ENCODE data around the gene LCMT1. TPM values are rescaled to one million over a fixed set of nuclear protein-coding genes. Genes with fewer than 3 reads are reported as not detected.
A peak's percentile ranks its signal among the peaks of the same experiment; 100 is the strongest.

Gene LCMT1
- total RNA-seq, 2 donors from 2014 or later: 66.9 to 68.6 TPM

DNA sequence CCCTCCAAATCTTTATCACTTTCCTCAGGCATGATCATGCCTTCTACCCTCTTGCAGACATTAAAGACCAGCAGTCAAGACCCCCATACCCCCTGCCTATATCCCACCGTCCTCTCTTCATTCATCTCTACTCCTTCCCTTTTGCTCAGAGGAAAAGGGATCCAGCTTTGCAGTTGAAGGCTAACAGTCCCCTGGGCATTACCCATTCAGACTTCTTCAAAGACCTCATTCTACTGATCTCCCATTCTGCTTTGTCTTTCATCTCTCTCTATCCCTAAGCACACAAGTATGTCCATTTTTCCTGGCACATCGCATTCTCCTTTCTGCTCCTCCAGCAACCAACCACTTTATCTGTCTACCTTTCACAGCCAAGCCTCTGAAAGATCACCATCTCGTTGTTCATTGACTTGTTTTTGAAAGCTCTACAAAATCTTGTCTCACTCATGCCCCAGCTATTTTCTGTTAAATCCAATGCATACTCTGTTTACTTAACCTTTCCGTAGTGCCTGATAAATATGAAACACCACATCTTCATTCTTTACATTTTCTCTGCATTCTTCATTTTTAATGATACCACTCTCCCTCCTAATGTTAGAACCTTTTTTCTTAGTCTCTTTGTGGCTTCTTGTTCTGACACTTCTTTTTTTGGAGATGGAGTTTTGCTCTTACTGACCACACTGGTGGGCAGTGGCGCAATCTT lies 14.1 kb upstream of the LCMT1 start:
- 59 to 64% methylated on average over 4 to 5 of the region's 5 CpGs for WGBS, 2 experiments (ENCODE audit: insufficient coverage in 1 of 2, insufficient read length in 1 of 2)
- TF ChIP-seq, protein P1, sequence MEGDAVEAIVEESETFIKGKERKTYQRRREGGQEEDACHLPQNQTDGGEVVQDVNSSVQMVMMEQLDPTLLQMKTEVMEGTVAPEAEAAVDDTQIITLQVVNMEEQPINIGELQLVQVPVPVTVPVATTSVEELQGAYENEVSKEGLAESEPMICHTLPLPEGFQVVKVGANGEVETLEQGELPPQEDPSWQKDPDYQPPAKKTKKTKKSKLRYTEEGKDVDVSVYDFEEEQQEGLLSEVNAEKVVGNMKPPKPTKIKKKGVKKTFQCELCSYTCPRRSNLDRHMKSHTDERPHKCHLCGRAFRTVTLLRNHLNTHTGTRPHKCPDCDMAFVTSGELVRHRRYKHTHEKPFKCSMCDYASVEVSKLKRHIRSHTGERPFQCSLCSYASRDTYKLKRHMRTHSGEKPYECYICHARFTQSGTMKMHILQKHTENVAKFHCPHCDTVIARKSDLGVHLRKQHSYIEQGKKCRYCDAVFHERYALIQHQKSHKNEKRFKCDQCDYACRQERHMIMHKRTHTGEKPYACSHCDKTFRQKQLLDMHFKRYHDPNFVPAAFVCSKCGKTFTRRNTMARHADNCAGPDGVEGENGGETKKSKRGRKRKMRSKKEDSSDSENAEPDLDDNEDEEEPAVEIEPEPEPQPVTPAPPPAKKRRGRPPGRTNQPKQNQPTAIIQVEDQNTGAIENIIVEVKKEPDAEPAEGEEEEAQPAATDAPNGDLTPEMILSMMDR (conservative IDR thresholded peaks at IDR 0.05): no peak
- peaks cover 23% of the 10 kb centered on the region for H3K27me3 Mint-ChIP-seq (ENCODE audit: insufficient read depth)
- DNase-seq: no peak
- Histone ChIP-seq H3K4me1 (ENCODE audit: control insufficient read depth, insufficient read depth, low read length) (no peaks in the 10 kb centered on the region), H3K27ac (ENCODE audit: low read depth, low read length) (no peak overlapping the region), H3K9ac (ENCODE audit: extremely low read depth, low read length, poor library complexity, severe bottlenecking) (no peak overlapping the region), H3K4me3 (ENCODE audit: low read length) (no peak overlapping the region), H3K9me3 (ENCODE audit: control insufficient read depth, low read length) (no peaks in the 10 kb centered on the region), H3K27me3 (ENCODE audit: control insufficient read depth, insufficient read depth, low read length, poor library complexity, severe bottlenecking) (peaks cover 54% of the 10 kb centered on the region), H3K36me3 (ENCODE audit: control insufficient read depth, insufficient read depth, low read length) (no peaks in the 10 kb centered on the region)
- no peaks in the 10 kb centered on the region for H3K4me1 Mint-ChIP-seq
- no peaks in the 10 kb centered on the region for H3K9me3 Mint-ChIP-seq
- H3K36me3 Mint-ChIP-seq (ENCODE audit: low read depth): no peaks in the 10 kb centered on the region
- no peak overlapping the region for H3K4me3 Mint-ChIP-seq
- no peak overlapping the region for H3K27ac Mint-ChIP-seq

DNA sequence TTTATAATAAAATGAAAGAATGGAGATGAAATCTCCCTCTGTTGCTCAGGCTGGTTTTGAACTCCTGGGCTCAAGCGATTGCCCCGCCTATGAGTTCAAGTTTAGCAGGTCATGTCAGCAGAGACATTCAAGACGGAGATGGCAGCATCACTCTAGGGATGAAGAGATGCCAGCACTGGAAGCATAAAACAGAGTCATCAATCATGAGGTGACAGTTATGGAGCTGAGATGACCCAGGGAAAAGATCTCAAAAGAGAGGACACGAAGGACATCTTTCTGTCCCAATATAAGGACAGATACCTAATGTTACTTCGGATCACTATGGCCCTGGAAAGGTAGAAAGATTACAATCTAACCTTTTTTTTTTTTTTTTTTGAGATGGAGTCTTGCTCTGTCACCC lies 11.0 kb upstream of the LCMT1 start:
- Histone ChIP-seq H3K4me3 (ENCODE audit: low read length) (no peak overlapping the region), H3K36me3 (ENCODE audit: control insufficient read depth, insufficient read depth, low read length) (no peaks in the 10 kb centered on the region), H3K27me3 (ENCODE audit: control insufficient read depth, insufficient read depth, low read length, poor library complexity, severe bottlenecking) (peaks cover 34% of the 10 kb centered on the region), H3K9me3 (ENCODE audit: control insufficient read depth, low read length) (no peaks in the 10 kb centered on the region), H3K9ac (ENCODE audit: extremely low read depth, low read length, poor library complexity, severe bottlenecking) (no peak overlapping the region), H3K4me1 (ENCODE audit: control insufficient read depth, insufficient read depth, low read length) (no peaks in the 10 kb centered on the region), H3K27ac (ENCODE audit: low read depth, low read length) (no peak overlapping the region)
- TF ChIP-seq, protein P1 (conservative IDR thresholded peaks at IDR 0.05): no peak
- peaks cover 9% of the 10 kb centered on the region for H3K27me3 Mint-ChIP-seq (ENCODE audit: insufficient read depth)
- 87 to 88% methylated on average over 4 to 5 of the region's 5 CpGs for WGBS, 2 experiments (ENCODE audit: insufficient coverage in 1 of 2, insufficient read length in 1 of 2)
- no peaks in the 10 kb centered on the region for H3K9me3 Mint-ChIP-seq
- H3K4me3 Mint-ChIP-seq: no peak overlapping the region
- no peaks in the 10 kb centered on the region for H3K4me1 Mint-ChIP-seq
- H3K27ac Mint-ChIP-seq: no peak overlapping the region
- no peaks in the 10 kb centered on the region for H3K36me3 Mint-ChIP-seq (ENCODE audit: low read depth)
- no peak for DNase-seq

DNA sequence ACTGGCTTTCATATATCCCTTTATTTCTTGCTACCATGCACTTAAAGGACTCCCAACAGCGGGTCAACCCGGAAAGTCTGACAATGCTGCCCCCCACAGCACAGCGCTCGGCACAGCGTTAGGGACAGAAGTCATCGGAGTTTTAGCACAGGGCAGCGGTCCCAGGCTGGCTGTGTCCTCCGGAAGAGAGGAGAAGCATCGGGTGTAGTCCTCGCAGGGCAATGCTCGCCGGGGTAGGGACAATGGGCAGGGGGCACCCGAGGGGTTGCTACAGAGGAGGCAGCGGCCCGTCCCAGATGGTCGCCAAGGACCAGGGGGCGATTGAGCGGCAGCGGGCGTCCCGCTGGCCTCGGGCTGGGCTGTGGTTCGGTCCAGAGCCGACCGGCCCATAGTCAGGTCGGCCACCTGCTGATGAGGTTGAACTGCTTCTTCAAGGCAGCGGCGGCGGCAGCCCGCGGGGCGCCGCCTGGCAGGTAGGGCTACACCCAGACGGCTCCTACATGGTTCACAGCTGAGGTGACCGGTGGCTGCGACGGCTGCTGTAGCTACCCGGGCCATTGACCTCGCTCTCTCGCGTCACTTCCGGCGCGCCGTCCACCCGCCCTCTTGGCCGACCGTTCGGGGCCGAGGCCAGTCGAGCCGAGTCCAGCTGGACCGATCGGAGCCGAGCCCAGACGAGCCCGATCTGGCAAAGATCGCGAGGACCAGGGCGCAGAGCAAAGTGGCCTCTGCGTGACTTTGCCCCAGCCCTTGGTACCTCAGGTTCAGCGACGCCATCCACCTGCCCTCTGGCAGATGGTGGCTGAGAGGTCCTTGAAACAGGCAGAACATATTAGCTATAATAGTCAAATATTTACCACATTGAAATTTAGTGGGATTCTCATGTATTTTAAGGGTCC lies 4.7 kb upstream of the LCMT1 start:
- Histone ChIP-seq H3K9ac (ENCODE audit: extremely low read depth, low read length, poor library complexity, severe bottlenecking) (peak overlapping the region; percentile 81), H3K27ac (ENCODE audit: low read depth, low read length) (no peak overlapping the region), H3K4me3 (ENCODE audit: low read length) (peak overlapping the region; percentile 93), H3K4me1 (ENCODE audit: control insufficient read depth, insufficient read depth, low read length) (peaks cover 4% of the 10 kb centered on the region), H3K27me3 (ENCODE audit: control insufficient read depth, insufficient read depth, low read length, poor library complexity, severe bottlenecking) (peaks cover 6% of the 10 kb centered on the region), H3K36me3 (ENCODE audit: control insufficient read depth, insufficient read depth, low read length) (no peaks in the 10 kb centered on the region), H3K9me3 (ENCODE audit: control insufficient read depth, low read length) (no peaks in the 10 kb centered on the region)
- 0 to 1% methylated on average over 38 to 63 of the region's 63 CpGs for WGBS, 2 experiments (ENCODE audit: insufficient coverage in 1 of 2, insufficient read length in 1 of 2)
- no peaks in the 10 kb centered on the region for H3K9me3 Mint-ChIP-seq
- peak overlapping the region; percentile 84 for H3K4me3 Mint-ChIP-seq
- peak; percentile 99 for DNase-seq
- peaks cover 2% of the 10 kb centered on the region for H3K27me3 Mint-ChIP-seq (ENCODE audit: insufficient read depth)
- peaks cover 10% of the 10 kb centered on the region for H3K4me1 Mint-ChIP-seq
- H3K27ac Mint-ChIP-seq: peak overlapping the region; percentile 97
- no peaks in the 10 kb centered on the region for H3K36me3 Mint-ChIP-seq (ENCODE audit: low read depth)
- TF ChIP-seq, protein P1 (conservative IDR thresholded peaks at IDR 0.05): peak; percentile 68
